Uterus (tissue), 4 donors: ENCODE measurements around the gene UBE2D3. TPM values are rescaled to one million over a fixed set of nuclear protein-coding genes. Genes with fewer than 3 reads are reported as not detected.

Experiments used
- DNase-seq, 2 donors: peaks; one replicate each; pipeline ENCODE4 v3.0.0-alpha.2; 2019 to 2020
- H3K27ac ChIP-seq, 2 donors: fragments of 200-600 bp; sonication (generic); 1 replicate in 1 of 2; 2 replicates in 1 of 2; pipeline ENCODE4 v1.5.1; 2016 to 2018
- H3K27me3 ChIP-seq, 2 donors: fragments of 200-600 bp; sonication (generic); one replicate each; pipeline ENCODE4 v1.5.1; 2018 to 2019; ENCODE audit warnings: control low read depth in 1 of 2
- H3K36me3 ChIP-seq, 2 donors: fragments of 200-600 bp; sonication (generic); one replicate each; pipeline ENCODE4 v1.5.1; 2019; ENCODE audit warnings: control low read depth in 1 of 2
- H3K4me1 ChIP-seq, 2 donors: fragments of 200-600 bp; sonication (generic); one replicate each; pipeline ENCODE4 v1.5.1; 2018 to 2019; ENCODE audit warnings: control low read depth in 1 of 2
- H3K4me3 ChIP-seq, 2 donors: fragments of 200-600 bp; sonication (generic); 1 replicate in 1 of 2; 2 replicates in 1 of 2; pipeline ENCODE4 v1.5.1; 2018 to 2019; ENCODE audit warnings: mild to moderate bottlenecking in 1 of 2
- H3K9me3 ChIP-seq, 2 donors: fragments of 200-600 bp; sonication (generic); one replicate each; pipeline ENCODE4 v1.5.1; 2019; ENCODE audit warnings: control low read depth in 1 of 2
- POLR2A ChIP-seq, 2 donors: fragments of 450-650 bp; IDR thresholded peaks; one replicate each; pipeline ENCODE4 v1.6.1; 2016; ENCODE audit warnings: antibody characterized with exemption in 2 of 2, mild to moderate bottlenecking in 1 of 2, moderate library complexity in 1 of 2
- intact Hi-C: fragments of 100-400 bp; cut with DNase I; formaldehyde crosslinking; loops from one replicate; pipeline ENCODE4 v1.15.1; 2023; ENCODE audit warnings: low total_unique reads
- total RNA-seq, 4 donors: library from RNA; depleted of rRNA in 3 of 4; stranded (reverse); fragments of >200 nt in 3 of 4; gene quantifications; one replicate each; pipeline versions ENCODE4 v1.1.0 to v1.2.4, GENCODE V29; 2014 to 2023
- TF ChIP-seq, protein P1 (sequence below), 4 experiments: fragments of 200-600 bp in 2 of 4; fragments of 450-650 bp in 2 of 4; sonication (generic) in 2 of 4; IDR thresholded peaks; one replicate each; pipeline ENCODE4 v1.5.1; 2016 to 2019; ENCODE audit warnings: antibody characterized with exemption in 4 of 4, mild to moderate bottlenecking in 2 of 4, moderate library complexity in 1 of 4
- donor health status: DM: yes; HTN: yes; CAD: no.

The UBE2D3 gene
- total RNA-seq, 4 donors from 2014 or later = 261 to 496 (median 294) TPM

GRCh38 chr4:102780476-102781144, 46.7 kb downstream of the UBE2D3 start:
- DNase-seq = no peak
- Histone ChIP-seq H3K9me3 (no peaks in the 10 kb centered on the region), H3K4me3 (no peak overlapping the region), H3K27ac (no peak overlapping the region), H3K4me1 (no peaks in the 10 kb centered on the region), H3K36me3 (no peaks in the 10 kb centered on the region), H3K27me3 (no peaks in the 10 kb centered on the region)
- intact Hi-C loops = no loop called here
- no peak for TF ChIP-seq POLR2A (IDR thresholded peaks at IDR 0.05)
- TF ChIP-seq, protein P1, sequence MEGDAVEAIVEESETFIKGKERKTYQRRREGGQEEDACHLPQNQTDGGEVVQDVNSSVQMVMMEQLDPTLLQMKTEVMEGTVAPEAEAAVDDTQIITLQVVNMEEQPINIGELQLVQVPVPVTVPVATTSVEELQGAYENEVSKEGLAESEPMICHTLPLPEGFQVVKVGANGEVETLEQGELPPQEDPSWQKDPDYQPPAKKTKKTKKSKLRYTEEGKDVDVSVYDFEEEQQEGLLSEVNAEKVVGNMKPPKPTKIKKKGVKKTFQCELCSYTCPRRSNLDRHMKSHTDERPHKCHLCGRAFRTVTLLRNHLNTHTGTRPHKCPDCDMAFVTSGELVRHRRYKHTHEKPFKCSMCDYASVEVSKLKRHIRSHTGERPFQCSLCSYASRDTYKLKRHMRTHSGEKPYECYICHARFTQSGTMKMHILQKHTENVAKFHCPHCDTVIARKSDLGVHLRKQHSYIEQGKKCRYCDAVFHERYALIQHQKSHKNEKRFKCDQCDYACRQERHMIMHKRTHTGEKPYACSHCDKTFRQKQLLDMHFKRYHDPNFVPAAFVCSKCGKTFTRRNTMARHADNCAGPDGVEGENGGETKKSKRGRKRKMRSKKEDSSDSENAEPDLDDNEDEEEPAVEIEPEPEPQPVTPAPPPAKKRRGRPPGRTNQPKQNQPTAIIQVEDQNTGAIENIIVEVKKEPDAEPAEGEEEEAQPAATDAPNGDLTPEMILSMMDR (IDR thresholded peaks at IDR 0.05) = no peak

DNA sequence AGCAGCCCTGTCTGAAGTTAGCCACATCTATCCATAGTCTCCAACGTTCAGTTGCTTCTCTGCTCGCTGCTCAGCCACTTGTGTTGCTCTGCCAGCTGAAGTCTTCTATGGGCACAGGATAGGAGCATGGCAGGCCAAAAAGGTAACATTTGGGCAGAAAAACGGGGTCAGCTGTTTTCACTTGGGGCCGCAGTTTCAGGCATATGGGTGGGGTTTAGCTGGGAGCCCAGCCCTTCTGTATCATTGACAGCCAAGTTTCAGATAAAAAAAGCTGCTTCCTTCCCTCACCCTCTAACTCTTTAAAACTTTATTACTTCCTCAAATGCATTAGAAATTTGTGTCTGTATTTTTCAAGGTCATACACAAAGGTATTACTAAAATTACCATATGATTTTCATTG, 48.1 kb downstream of the UBE2D3 start:
- DNase-seq = no peak
- H3K36me3 ChIP-seq = no peaks in the 10 kb centered on the region
- H3K27me3 ChIP-seq = no peaks in the 10 kb centered on the region
- TF ChIP-seq, protein P1 (IDR thresholded peaks at IDR 0.05) = no peak
- TF ChIP-seq POLR2A (IDR thresholded peaks at IDR 0.05) = no peak
- intact Hi-C loops = no loop called here
- no peaks in the 10 kb centered on the region for H3K9me3 ChIP-seq
- H3K4me3 ChIP-seq = no peak overlapping the region
- no peaks in the 10 kb centered on the region for H3K4me1 ChIP-seq
- no peak overlapping the region for H3K27ac ChIP-seq

DNA sequence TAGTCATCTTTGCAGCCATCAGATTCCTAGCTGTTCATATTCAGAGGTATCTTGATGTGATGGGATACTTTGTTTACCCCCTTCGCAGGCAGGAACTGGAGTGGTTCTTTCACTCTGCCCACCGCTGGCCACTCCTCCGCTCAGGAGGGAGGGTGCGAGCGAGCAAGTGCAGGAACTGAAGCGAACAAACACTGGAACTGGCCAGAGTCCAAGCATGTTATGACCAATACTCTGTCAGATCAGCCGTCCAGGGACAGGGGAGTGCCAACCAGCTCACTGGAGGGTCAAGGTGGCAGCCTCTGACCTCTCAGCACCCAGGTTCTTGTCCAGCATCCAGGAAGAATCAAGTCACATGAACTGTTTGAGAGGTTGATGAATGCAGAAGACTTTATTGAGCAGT, 48.6 kb downstream of the UBE2D3 start:
- DNase-seq = no peak
- Histone ChIP-seq H3K36me3 (no peaks in the 10 kb centered on the region), H3K9me3 (no peaks in the 10 kb centered on the region), H3K4me3 (no peak overlapping the region), H3K27ac (no peak overlapping the region), H3K27me3 (no peaks in the 10 kb centered on the region), H3K4me1 (no peaks in the 10 kb centered on the region)
- no peak for TF ChIP-seq POLR2A (IDR thresholded peaks at IDR 0.05)
- TF ChIP-seq, protein P1 (IDR thresholded peaks at IDR 0.05) = no peak
- intact Hi-C loops = no loop called here

DNA sequence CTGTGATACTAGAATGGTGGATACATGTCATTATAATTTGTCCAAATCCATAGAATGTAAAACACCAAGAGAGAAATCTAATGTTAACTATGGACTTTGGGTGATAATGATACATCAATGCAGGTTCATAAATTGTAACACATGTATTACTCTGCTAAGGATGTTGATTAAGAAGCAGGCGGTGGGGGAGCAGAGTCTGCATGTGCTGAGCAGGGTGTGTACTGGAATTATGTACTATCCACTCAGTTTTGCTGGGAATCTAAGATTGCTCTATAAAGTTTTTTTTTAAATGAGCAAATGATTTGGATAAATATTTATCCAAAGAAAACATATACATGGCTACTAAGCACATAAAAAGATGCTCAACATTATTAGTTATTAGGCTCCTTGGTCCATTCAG, 51.5 kb downstream of the UBE2D3 start:
- Histone ChIP-seq H3K27ac (no peak overlapping the region), H3K9me3 (no peaks in the 10 kb centered on the region), H3K4me1 (no peaks in the 10 kb centered on the region), H3K36me3 (no peaks in the 10 kb centered on the region), H3K4me3 (no peak overlapping the region), H3K27me3 (no peaks in the 10 kb centered on the region)
- TF ChIP-seq, protein P1 (IDR thresholded peaks at IDR 0.05) = no peak
- TF ChIP-seq POLR2A (IDR thresholded peaks at IDR 0.05) = no peak
- no peak for DNase-seq
- intact Hi-C loops = no loop called here

DNA sequence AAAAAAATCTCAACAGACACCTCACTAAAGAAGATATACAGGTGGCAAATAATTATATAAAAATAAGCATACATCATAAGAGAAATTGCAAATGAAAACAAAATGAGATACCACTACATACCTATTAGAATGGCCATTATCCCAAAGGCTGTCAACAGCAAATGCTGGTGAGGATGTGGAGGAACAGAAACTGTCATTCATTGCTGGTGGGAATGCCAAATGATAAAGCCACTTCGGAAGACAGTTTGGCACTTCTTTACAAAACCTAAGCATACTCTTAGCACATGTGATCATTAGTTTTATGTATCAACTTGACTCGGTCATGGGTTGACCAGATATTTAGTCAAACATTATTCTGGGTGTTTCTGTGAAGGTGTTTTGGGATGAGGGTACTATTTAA, 53.1 kb downstream of the UBE2D3 start:
- Histone ChIP-seq H3K4me3 (no peak overlapping the region), H3K27ac (no peak overlapping the region), H3K4me1 (no peaks in the 10 kb centered on the region), H3K9me3 (no peaks in the 10 kb centered on the region), H3K27me3 (no peaks in the 10 kb centered on the region), H3K36me3 (no peaks in the 10 kb centered on the region)
- intact Hi-C loops = no loop called here
- no peak for TF ChIP-seq POLR2A (IDR thresholded peaks at IDR 0.05)
- TF ChIP-seq, protein P1 (IDR thresholded peaks at IDR 0.05) = no peak
- DNase-seq = no peak
